Colonic mucosa (tissue), 4 donors: ENCODE data around the gene SOWAHC. TPM values are rescaled to one million over a fixed set of nuclear protein-coding genes. Genes with fewer than 3 reads are reported as not detected.

ENCODE experiments used
- DNase-seq: peaks from one replicate; pipeline ENCODE4 v3.0.0-alpha.2; 2020
- H3K27ac ChIP-seq: fragments of 200-600 bp; one replicate; pipeline ENCODE4 v1.8.0; 2021
- H3K27me3 ChIP-seq: fragments of 200-600 bp; one replicate; pipeline ENCODE4 v1.8.0; 2021
- H3K36me3 ChIP-seq: fragments of 200-600 bp; one replicate; pipeline ENCODE4 v1.8.0; 2021
- H3K4me1 ChIP-seq: fragments of 200-600 bp; one replicate; pipeline ENCODE4 v1.8.0; 2021; ENCODE audit warnings: mild to moderate bottlenecking
- H3K4me3 ChIP-seq: fragments of 200-600 bp; one replicate; pipeline ENCODE4 v1.8.0; 2021
- H3K9ac ChIP-seq, 2 donors: one replicate each; pipeline ENCODE4 v1.7.0; 2013; ENCODE audit warnings: control low read depth in 2 of 2, low read depth in 2 of 2, low read length in 2 of 2
- H3K9me3 ChIP-seq: fragments of 200-600 bp; one replicate; pipeline ENCODE4 v1.8.0; 2021
- intact Hi-C: fragments of 100-400 bp; cut with DNase I; formaldehyde crosslinking; loops from one replicate; pipeline ENCODE4 v1.14.1; 2022
- total RNA-seq, 2 donors: library from RNA; stranded (reverse); fragmentation: NEBNext Ultra II Directional in 1 of 2; extraction: Animal tissue kit (Norgen Biotek cat#: 25700) in 1 of 2; gene quantifications; one replicate each; pipeline ENCODE4 v1.2.1, GENCODE V29; 2021
- TF ChIP-seq, protein P1 (sequence below): fragments of 200-600 bp; IDR thresholded peaks from one replicate; pipeline ENCODE4 v1.8.0; 2022; ENCODE audit warnings: antibody characterized with exemption, mild to moderate bottlenecking
- donor health status: healthy.
- donor health status: DM: no; HTN: no; CAD: no.
- donor health status: DM: no; HTN: no; CAD: no.

SOWAHC gene
- total RNA-seq, 2 donors from 2014 or later, result 22.1 to 35.7 TPM

DNA sequence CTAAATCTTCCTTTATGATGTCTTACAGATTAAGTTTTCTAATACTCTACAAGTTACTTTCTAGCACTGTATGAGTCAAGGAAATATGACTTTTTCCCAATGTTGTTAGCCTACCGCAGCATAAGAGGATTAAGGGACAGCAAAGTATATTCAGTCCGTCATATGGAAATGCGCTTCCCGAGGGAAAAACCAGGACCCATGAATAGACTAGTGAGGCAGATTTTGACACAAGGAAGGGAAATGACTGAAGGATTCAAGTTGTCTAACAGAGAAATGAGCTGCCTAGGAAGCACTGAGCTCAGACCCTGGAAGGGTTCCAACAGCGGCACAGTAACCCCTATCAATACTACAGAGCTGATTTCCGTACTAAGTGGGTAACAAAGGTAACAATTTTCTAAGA, 12.4 kb upstream of the SOWAHC start:
- H3K9ac ChIP-seq, result no peak overlapping the region
- H3K27ac ChIP-seq, result no peak overlapping the region
- no peaks in the 10 kb centered on the region for H3K9me3 ChIP-seq
- no peaks in the 10 kb centered on the region for H3K27me3 ChIP-seq
- no peaks in the 10 kb centered on the region for H3K4me1 ChIP-seq
- no peak for DNase-seq
- no peaks in the 10 kb centered on the region for H3K36me3 ChIP-seq
- H3K4me3 ChIP-seq, result no peak overlapping the region
- TF ChIP-seq, protein P1, sequence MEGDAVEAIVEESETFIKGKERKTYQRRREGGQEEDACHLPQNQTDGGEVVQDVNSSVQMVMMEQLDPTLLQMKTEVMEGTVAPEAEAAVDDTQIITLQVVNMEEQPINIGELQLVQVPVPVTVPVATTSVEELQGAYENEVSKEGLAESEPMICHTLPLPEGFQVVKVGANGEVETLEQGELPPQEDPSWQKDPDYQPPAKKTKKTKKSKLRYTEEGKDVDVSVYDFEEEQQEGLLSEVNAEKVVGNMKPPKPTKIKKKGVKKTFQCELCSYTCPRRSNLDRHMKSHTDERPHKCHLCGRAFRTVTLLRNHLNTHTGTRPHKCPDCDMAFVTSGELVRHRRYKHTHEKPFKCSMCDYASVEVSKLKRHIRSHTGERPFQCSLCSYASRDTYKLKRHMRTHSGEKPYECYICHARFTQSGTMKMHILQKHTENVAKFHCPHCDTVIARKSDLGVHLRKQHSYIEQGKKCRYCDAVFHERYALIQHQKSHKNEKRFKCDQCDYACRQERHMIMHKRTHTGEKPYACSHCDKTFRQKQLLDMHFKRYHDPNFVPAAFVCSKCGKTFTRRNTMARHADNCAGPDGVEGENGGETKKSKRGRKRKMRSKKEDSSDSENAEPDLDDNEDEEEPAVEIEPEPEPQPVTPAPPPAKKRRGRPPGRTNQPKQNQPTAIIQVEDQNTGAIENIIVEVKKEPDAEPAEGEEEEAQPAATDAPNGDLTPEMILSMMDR, result no peak
- intact Hi-C loops, result no loop called here

DNA sequence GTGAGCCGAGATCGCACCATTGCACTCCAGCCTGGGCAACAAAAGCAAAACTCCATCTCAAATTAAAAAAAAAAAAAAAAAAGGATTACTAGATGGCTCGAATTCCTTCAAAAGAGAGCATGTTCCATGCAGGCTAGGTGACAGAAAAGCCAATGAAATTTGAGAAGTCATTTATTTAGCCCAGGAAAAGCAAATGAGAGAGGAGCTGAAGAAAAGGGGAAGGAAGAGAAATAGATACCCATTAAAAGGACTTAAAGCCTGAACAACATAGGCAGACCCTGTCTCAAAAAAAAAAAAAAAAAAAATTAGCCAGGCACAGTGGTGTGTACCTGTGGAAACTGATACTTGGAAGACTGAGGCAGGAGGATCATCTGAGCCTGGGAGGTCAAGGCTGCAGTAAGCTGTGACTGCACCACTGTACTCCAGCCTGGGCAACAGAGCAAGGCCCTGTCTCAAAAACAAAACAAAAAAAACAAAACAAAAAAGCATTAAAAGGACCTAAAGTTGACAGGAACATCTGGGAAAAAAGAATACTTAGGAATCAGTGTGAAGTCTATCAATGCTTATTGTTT, 11.5 kb upstream of the SOWAHC start:
- H3K4me1 ChIP-seq, result no peaks in the 10 kb centered on the region
- TF ChIP-seq, protein P1, result no peak
- H3K36me3 ChIP-seq, result no peaks in the 10 kb centered on the region
- H3K27ac ChIP-seq, result no peak overlapping the region
- H3K4me3 ChIP-seq, result no peak overlapping the region
- H3K27me3 ChIP-seq, result no peaks in the 10 kb centered on the region
- no peak overlapping the region for H3K9ac ChIP-seq
- no peaks in the 10 kb centered on the region for H3K9me3 ChIP-seq
- DNase-seq, result no peak
- intact Hi-C loops, result no loop called here

DNA sequence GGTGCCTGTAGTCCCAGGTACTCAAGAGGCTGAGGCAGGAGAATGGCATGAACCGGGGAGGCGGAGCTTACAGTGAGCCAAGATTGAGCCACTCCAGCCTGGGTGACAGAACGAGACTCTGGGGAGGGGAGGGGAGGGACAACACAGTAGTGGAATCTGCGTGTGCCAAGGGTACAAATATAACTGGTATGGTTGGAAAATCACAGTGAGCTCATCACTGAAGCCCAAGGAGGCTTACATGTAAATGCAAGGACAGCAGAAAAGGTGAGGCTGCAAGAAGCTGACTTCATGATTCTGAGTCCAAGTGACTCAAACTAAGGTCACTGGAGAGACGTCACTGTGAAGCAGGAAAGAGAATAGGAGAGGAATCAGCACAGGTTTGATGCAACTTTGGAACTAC, 9.6 kb upstream of the SOWAHC start:
- no peaks in the 10 kb centered on the region for H3K4me1 ChIP-seq
- H3K27ac ChIP-seq, result no peak overlapping the region
- no peak overlapping the region for H3K4me3 ChIP-seq
- no peaks in the 10 kb centered on the region for H3K9me3 ChIP-seq
- H3K36me3 ChIP-seq, result no peaks in the 10 kb centered on the region
- intact Hi-C loops, result no loop called here
- TF ChIP-seq, protein P1, result no peak
- H3K27me3 ChIP-seq, result no peaks in the 10 kb centered on the region
- H3K9ac ChIP-seq, result no peak overlapping the region
- DNase-seq, result no peak

DNA sequence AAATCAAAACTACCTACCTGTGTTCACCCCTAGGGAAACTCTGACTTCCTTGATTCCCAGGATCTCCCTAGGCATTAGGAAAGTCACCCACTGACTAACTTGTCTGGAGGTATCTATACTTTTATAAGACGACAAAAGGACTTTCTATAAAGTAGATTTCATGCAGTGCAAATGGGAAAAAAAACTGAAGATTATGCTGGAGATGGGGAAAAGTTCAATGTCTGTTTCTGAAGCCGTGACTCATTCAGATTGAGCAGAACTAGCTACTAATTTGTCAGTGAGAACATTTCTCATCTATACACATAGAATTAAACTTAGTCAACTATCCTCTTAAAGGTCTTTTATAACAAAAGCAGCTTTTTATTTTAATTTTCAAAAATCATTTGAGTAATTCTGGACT, 6.4 kb upstream of the SOWAHC start:
- Histone ChIP-seq H3K36me3 (no peaks in the 10 kb centered on the region), H3K27ac (no peak overlapping the region), H3K27me3 (no peaks in the 10 kb centered on the region), H3K9ac (no peak overlapping the region), H3K4me3 (no peak overlapping the region), H3K4me1 (no peaks in the 10 kb centered on the region), H3K9me3 (no peaks in the 10 kb centered on the region)
- TF ChIP-seq, protein P1, result no peak
- intact Hi-C loops, result no loop called here
- no peak for DNase-seq

DNA sequence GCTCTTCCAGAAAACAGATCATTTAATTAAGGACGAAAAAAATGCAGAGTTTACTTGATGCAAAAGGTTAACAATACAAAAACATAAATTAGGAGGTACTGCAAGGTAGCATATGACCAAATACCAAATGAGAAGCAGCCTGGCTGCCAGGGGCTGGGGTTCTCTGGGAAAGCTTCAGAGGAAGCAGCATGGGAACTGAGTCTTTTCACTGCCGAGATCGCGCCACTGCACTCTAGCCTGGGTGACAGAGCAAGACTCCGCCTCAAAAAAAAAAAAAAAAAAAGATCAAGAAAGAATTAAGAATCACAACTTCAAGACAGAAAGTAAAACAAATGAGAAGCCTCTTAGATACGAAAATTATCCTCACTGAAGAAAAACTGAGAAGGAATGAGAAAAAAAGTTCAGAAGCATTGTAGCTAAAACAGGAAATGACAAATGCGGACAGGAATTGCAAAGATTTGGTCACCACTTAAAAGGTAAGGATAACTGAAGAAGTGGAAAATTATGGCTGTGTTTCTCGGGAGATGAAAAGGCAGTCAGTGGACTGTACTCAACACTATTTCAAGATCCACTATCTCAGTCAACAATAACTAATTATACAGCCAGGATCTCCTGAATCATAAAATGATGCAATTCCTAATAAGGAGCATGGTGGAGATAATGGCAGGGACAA, 4.7 kb upstream of the SOWAHC start:
- Histone ChIP-seq H3K9ac (no peak overlapping the region), H3K36me3 (no peaks in the 10 kb centered on the region), H3K9me3 (no peaks in the 10 kb centered on the region), H3K27me3 (no peaks in the 10 kb centered on the region), H3K4me3 (no peak overlapping the region), H3K4me1 (no peaks in the 10 kb centered on the region), H3K27ac (no peak overlapping the region)
- intact Hi-C loops, result loop anchor here (5.0 kb wide), 1 partner anchor 108 kb away; no protein-coding TSS in a partner anchor
- DNase-seq, result no peak
- TF ChIP-seq, protein P1, result no peak
